ENCODE results near the gene ZGPAT.
"Not testable (repeated sequence)": the region's sequence is repeated elsewhere in the genome, so short reads cannot be mapped to it uniquely, and the experiment has no call there.

The ZGPAT gene

DNA sequence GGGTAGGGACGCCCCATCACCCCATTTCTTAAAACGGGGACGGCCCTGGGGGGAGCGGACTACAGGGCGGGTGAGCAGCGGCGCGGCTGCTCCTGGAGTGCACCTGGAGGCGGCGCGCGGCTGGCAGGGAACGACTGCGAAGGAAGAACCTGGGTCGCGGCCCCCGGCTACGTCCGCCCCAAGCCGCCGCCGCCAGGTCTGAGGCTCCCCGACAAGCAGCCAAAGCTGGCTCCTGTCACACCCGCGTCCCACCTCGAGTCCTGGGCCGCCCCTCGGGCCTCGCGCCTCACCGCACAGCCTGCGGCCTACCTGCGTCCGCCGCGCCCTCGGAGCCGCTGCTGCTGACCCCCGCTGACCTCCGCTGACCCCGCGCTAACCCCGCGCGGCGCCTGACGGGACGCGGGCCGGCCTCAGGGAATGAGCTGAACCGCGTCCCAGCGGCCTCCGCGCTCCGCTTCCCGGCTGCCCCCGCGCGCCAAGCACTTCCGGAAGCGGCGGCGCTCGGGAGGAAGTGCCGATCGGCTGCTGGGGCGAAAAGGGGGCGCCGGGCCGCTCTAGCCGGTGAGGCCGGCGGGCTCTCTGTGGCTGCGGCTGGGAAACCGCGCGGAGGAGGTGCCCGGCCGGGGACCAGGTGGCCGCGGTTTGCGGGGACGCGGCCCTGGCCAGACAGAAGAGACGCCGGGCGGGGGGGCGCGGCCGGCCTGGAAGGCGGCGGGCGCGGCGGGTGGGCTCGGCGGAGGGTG lies at the start of gene ZGPAT, which contains the start of gene ARFRP1:
Gene ZGPAT, plus strand, starts transcription at position 482 of the 743 bp plus-strand sequence. CDS start 542 bp downstream, outside the sequence.
Gene ARFRP1, minus strand, starts transcription at position 419 of the 743 bp plus-strand sequence. CDS start 885 bp downstream, outside the sequence.
- Mint-ChIP-seq H3K27me3 (no peaks in the 10 kb centered on the region), H3K27ac (ENCODE audit: low read depth) (peak within 1 kb of the TSS; percentile 82), H3K36me3 (ENCODE audit: insufficient read depth) (peaks cover 51% of the 10 kb centered on the region), H3K9me3 (no peaks in the 10 kb centered on the region), H3K4me1 (peaks cover 48% of the 10 kb centered on the region), H3K4me3 (peak within 1 kb of the TSS; percentile 84)
- ATAC-seq (replicated peaks; ENCODE audit: extremely low read depth, poor library complexity, severe bottlenecking): peak; percentile 81
- peak; percentile 71 to 73 for DNase-seq (ENCODE audit: low spot score in 2 of 2)

DNA sequence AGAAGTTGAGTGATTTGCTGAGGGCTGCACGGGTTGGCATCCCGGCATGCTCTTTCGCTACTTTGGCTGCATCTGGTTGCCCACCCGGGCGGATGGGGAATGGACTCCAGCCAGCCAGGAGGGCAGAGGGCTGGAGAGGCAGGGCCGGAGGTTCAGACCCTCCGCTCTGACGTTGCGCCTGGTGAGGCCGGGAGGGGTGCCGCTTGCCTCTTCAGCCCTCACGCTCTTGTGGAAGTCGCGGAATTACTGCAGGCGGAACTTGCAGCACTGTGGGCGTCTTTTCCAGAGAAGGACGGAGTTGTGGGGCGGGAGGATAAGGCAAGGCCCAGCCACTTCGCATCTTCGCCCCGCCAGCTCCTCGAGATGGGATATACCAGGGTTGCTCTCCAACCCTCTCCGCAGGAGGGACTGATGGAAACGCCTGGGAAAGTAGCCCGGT lies 49.1 kb upstream of the ZGPAT start:
- Mint-ChIP-seq H3K4me3 (peak overlapping the region; percentile 87), H3K36me3 (ENCODE audit: insufficient read depth) (peaks cover 16% of the 10 kb centered on the region), H3K27ac (ENCODE audit: low read depth) (peak overlapping the region; percentile 94), H3K27me3 (no peaks in the 10 kb centered on the region), H3K4me1 (peaks cover 34% of the 10 kb centered on the region), H3K9me3 (no peaks in the 10 kb centered on the region)
- ATAC-seq (replicated peaks; ENCODE audit: extremely low read depth, poor library complexity, severe bottlenecking) (peak; percentile 12), DNase-seq (ENCODE audit: low spot score in 2 of 2) (no peak)

DNA sequence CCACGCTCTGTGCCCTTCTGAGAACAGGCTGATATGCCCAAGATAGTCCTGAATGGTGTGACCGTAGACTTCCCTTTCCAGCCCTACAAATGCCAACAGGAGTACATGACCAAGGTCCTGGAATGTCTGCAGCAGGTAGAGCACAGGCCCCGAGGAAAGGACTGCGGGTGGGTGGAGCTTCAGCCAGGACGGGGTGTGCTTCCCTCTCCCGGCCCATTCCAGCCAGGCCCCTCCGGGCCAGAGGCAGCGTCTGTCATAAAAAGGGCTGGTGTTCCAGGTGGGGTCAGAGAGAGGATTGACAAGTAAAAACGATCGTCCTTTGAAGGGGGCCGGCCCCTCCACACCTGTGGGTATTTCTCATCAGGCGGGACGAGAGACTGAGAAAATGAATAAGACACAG lies 48.5 kb upstream of the ZGPAT start:
- H3K4me1 Mint-ChIP-seq: peaks cover 28% of the 10 kb centered on the region

DNA sequence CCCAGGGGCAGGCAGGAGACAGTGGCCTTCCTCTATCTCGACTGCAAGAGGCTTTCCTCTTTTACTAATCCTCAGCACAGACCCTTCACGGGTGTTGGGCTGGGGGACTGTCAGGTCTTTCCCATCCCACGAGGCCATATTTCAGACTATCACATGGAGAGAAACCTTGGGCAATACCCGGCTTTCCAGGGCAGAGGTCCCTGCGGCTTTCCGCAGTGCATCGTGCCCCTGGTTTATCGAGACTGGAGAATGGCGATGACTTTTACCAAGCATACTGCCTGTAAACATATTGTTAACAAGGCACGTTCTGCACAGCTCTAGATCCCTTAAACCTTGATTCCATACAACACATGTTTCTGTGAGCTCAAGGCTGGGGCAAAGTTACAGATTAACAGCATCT lies 47.7 kb upstream of the ZGPAT start:
- not testable (repeated sequence) for DNase-seq (ENCODE audit: low spot score in 2 of 2); H3K27me3 Mint-ChIP-seq; H3K27ac Mint-ChIP-seq (ENCODE audit: low read depth); H3K9me3 Mint-ChIP-seq; ATAC-seq (replicated peaks; ENCODE audit: extremely low read depth, poor library complexity, severe bottlenecking)
- H3K4me3 Mint-ChIP-seq: peak overlapping the region; percentile 87
- peaks cover 13% of the 10 kb centered on the region for H3K36me3 Mint-ChIP-seq (ENCODE audit: insufficient read depth)
- peaks cover 26% of the 10 kb centered on the region for H3K4me1 Mint-ChIP-seq

More for the DNA sequence above, 48.5 kb upstream of the ZGPAT start:
- Mint-ChIP-seq H3K9me3 (no peaks in the 10 kb centered on the region), H3K27ac (ENCODE audit: low read depth) (no peak overlapping the region), H3K4me3 (peak overlapping the region; percentile 87), H3K27me3 (no peaks in the 10 kb centered on the region), H3K36me3 (ENCODE audit: insufficient read depth) (peaks cover 12% of the 10 kb centered on the region)
- DNase-seq (ENCODE audit: low spot score in 2 of 2): no peak
- ATAC-seq (replicated peaks; ENCODE audit: extremely low read depth, poor library complexity, severe bottlenecking): no peak

- no peaks in the 10 kb centered on the region for H3K9me3 Mint-ChIP-seq
- no peak overlapping the region for H3K4me3 Mint-ChIP-seq
- peaks cover 13% of the 10 kb centered on the region for H3K36me3 Mint-ChIP-seq (ENCODE audit: insufficient read depth)
- H3K4me1 Mint-ChIP-seq: peaks cover 26% of the 10 kb centered on the region
- ATAC-seq (replicated peaks; ENCODE audit: extremely low read depth, poor library complexity, severe bottlenecking): no peak
- no peak overlapping the region for H3K27ac Mint-ChIP-seq (ENCODE audit: low read depth)
- H3K27me3 Mint-ChIP-seq: no peaks in the 10 kb centered on the region
- no peak for DNase-seq (ENCODE audit: low spot score in 2 of 2)
Observed at GRCh38 chr20:63660622-63661021, 47.2 kb upstream of the ZGPAT start.

- peaks cover 13% of the 10 kb centered on the region for H3K36me3 Mint-ChIP-seq (ENCODE audit: insufficient read depth)
- DNase-seq (ENCODE audit: low spot score in 2 of 2) (no peak), ATAC-seq (replicated peaks; ENCODE audit: extremely low read depth, poor library complexity, severe bottlenecking) (no peak)
- H3K27me3 Mint-ChIP-seq: no peaks in the 10 kb centered on the region
- H3K27ac Mint-ChIP-seq (ENCODE audit: low read depth): no peak overlapping the region
- H3K9me3 Mint-ChIP-seq: no peaks in the 10 kb centered on the region
- peaks cover 26% of the 10 kb centered on the region for H3K4me1 Mint-ChIP-seq
- no peak overlapping the region for H3K4me3 Mint-ChIP-seq
Observed at GRCh38 chr20:63661108-63661507, 46.7 kb upstream of the ZGPAT start.

DNA sequence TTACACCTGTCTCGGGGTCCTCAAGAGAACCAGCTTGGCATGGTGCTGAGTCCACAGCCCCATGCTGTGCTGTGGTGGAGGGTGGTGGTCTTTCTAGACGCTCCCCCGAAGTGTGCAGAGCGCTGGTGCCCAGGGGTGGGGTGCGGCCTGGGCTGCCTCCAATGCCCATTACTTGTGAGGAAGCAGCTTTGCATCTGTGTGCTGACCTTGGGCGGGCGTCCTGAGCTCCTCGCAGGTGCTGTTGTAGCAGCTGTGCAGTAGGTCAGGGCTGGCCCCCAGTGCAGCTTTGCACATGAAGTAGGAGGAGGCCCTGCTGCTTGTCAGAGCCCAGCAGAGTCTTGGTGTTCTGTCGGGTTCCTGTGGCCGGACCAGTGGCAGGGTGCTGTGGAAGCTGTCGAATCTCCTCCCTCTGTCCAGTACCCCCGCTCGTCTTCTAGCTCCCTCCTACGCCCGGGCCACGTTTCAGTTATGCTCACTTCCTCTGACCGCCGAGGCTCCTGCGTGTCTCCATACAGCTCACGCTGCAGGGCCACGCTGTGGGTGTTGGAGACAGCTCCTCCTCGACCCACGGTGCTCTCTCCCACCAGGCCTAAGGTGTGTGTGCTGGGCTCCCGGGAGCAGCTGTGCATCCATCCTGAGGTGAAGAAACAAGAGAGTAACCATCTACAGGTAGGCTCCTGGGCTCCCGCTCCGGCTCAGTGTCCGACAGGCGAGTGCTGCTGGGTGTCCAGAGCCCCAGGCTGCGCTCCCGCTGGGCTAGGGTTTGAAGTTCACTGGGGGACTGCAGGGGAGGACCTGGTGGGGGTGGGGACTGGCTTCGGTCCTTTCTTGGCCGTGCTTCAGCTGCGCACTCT lies 45.7 kb upstream of the ZGPAT start:
- Mint-ChIP-seq H3K27ac (ENCODE audit: low read depth) (no peak overlapping the region), H3K36me3 (ENCODE audit: insufficient read depth) (peaks cover 16% of the 10 kb centered on the region), H3K9me3 (no peaks in the 10 kb centered on the region), H3K4me3 (no peak overlapping the region), H3K27me3 (no peaks in the 10 kb centered on the region), H3K4me1 (peaks cover 26% of the 10 kb centered on the region)
- ATAC-seq (replicated peaks; ENCODE audit: extremely low read depth, poor library complexity, severe bottlenecking) (no peak), DNase-seq (ENCODE audit: low spot score in 2 of 2) (no peak)

DNA sequence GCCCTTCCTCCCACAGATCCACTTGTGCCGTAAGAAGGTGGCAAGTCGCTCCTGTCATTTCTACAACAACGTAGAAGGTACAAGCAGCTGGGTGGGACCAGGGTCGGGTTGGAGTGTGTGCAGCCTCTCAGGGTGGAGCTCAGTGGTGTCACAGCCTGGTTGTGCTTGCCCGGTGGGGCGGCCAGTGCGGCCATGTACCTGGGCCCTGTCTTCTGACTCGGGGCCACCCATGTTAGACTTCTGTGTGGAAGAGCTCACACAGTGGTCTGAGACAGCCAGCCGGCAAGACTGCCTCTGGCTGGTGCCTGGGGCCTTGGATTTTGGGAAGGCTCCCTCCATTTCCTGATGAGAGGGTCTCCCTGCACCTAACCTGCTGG lies 45.0 kb upstream of the ZGPAT start:
- Mint-ChIP-seq H3K4me3 (no peak overlapping the region), H3K27me3 (no peaks in the 10 kb centered on the region), H3K27ac (ENCODE audit: low read depth) (no peak overlapping the region), H3K9me3 (no peaks in the 10 kb centered on the region), H3K36me3 (ENCODE audit: insufficient read depth) (peaks cover 16% of the 10 kb centered on the region), H3K4me1 (peaks cover 26% of the 10 kb centered on the region)
- ATAC-seq (replicated peaks; ENCODE audit: extremely low read depth, poor library complexity, severe bottlenecking) (no peak), DNase-seq (ENCODE audit: low spot score in 2 of 2) (no peak)

DNA sequence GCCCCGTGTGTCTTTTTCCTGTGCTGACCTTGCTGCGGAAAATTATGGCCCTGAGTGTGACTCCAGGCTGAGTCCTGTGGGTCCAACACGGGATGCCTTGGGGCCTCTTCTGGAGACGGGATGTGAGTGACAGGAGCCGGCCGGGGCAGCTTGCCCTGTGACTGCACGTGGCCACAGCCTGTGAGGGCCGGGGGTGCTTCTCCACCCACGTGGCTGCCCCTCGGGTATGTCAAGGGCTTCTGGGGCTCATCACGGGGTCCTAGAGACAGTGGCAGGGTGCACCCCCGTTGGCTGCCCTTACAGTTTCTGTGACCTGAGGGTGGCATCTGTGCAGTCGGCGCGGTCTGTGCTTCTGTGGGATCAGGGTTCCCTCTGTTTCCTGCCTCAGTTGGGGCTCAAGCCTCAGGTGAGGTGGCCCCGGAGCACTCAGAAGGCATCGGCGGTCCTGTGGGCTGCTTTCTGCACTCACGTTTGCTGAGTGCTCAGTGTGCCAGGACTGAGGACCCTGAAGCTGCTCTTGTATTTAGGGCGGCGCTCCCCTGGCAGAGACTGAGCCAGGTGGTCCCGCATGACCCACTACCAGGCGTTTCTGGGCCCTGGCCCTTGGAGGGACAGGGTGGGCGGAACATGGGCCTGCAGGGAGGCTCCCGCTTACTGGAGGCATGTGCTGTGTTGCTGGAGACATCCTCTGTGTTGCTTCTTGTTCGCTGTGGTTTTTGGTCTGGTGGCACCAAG lies 44.3 kb upstream of the ZGPAT start:
- ATAC-seq (replicated peaks; ENCODE audit: extremely low read depth, poor library complexity, severe bottlenecking) (no peak), DNase-seq (ENCODE audit: low spot score in 2 of 2) (no peak)
- peaks cover 23% of the 10 kb centered on the region for H3K4me1 Mint-ChIP-seq
- H3K9me3 Mint-ChIP-seq: no peaks in the 10 kb centered on the region
- no peak overlapping the region for H3K27ac Mint-ChIP-seq (ENCODE audit: low read depth)
- peaks cover 14% of the 10 kb centered on the region for H3K36me3 Mint-ChIP-seq (ENCODE audit: insufficient read depth)
- H3K4me3 Mint-ChIP-seq: no peak overlapping the region
- no peaks in the 10 kb centered on the region for H3K27me3 Mint-ChIP-seq

GRCh38 chr20:63664143-63664851 lies 43.5 kb upstream of the ZGPAT start:
- H3K4me3 Mint-ChIP-seq: no peak overlapping the region
- DNase-seq (ENCODE audit: low spot score in 2 of 2) (no peak), ATAC-seq (replicated peaks; ENCODE audit: extremely low read depth, poor library complexity, severe bottlenecking) (no peak)
- no peaks in the 10 kb centered on the region for H3K27me3 Mint-ChIP-seq
- peaks cover 15% of the 10 kb centered on the region for H3K4me1 Mint-ChIP-seq
- no peaks in the 10 kb centered on the region for H3K9me3 Mint-ChIP-seq
- no peak overlapping the region for H3K27ac Mint-ChIP-seq (ENCODE audit: low read depth)
- peaks cover 15% of the 10 kb centered on the region for H3K36me3 Mint-ChIP-seq (ENCODE audit: insufficient read depth)

DNA sequence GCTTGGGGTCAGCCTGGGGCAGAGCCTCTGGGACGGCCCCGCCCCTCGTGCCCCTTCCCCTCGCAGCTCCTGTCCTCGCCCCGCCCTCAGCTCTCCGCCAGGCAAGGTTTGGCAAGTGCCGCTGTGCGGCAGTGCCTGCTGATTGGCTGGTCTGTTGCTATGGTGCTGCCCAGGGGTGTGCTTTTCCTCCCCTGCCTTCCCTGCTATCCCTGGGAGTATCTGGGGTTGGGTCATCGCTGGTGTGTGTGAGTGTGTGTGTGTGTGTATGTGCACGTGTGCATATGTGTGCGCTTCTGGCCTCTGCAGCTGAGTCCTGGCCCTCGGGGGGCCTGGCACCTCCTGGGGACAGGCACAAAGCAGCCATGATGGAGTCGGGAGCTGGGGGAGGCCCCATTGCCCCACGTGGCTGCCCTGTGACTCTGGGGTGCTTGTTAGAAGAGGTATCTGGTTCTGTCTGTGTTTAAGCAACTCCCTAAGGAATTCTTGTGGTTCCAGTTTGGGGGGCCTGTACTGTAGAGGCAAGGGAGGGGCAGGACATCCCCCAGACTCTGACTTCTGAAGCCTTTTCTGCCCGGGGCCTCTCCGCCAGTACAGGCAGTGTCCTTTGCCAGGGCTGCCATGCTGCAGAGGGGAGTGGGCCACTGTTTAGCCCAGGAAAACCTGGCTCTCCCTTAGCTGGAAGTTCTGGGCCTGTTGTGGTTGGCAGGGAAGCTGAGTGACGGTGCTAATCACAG lies 42.8 kb upstream of the ZGPAT start:
- no peaks in the 10 kb centered on the region for H3K27me3 Mint-ChIP-seq
- H3K4me1 Mint-ChIP-seq: peaks cover 9% of the 10 kb centered on the region
- no peak overlapping the region for H3K4me3 Mint-ChIP-seq
- no peaks in the 10 kb centered on the region for H3K9me3 Mint-ChIP-seq
- DNase-seq (ENCODE audit: low spot score in 2 of 2) (no peak), ATAC-seq (replicated peaks; ENCODE audit: extremely low read depth, poor library complexity, severe bottlenecking) (no peak)
- H3K36me3 Mint-ChIP-seq (ENCODE audit: insufficient read depth): peaks cover 15% of the 10 kb centered on the region
- H3K27ac Mint-ChIP-seq (ENCODE audit: low read depth): no peak overlapping the region

Data from central memory CD8-positive, alpha-beta T cell (primary cell).